MM.1S (cell line): Measurements from ENCODE around the gene GATA2.

Experiments
- DNase-seq: peaks from one replicate; pipeline ENCODE4 v3.0.0-alpha.2; 2015
- H2AFZ ChIP-seq: fragments of 300-600 bp; sonication (generic); 2 replicates; pipeline ENCODE4 v1.6.0; 2016; ENCODE audit warnings: antibody characterized with exemption, low read length
- H3F3A ChIP-seq: fragments of 300-600 bp; sonication (generic); 2 replicates; pipeline ENCODE4 v1.6.1; 2016; ENCODE audit warnings: mild to moderate bottlenecking, antibody characterized with exemption, low read length, moderate library complexity, mixed read lengths; ENCODE audit not compliant: insufficient read depth
- H3K27ac ChIP-seq: fragments of 300-600 bp; sonication (generic); 2 replicates; pipeline ENCODE4 v1.5.1; 2016; ENCODE audit warnings: mild to moderate bottlenecking, low read length
- H3K27me3 ChIP-seq: fragments of 300-600 bp; sonication (generic); replicated peaks from 2 replicates; pipeline ENCODE4 v1.6.0; 2016; ENCODE audit warnings: low read length; ENCODE audit not compliant: insufficient read depth
- H3K36me3 ChIP-seq: fragments of 300-600 bp; sonication (generic); replicated peaks from 2 replicates; pipeline ENCODE4 v1.6.1; 2016; ENCODE audit warnings: mild to moderate bottlenecking, low read length, mixed read lengths; ENCODE audit not compliant: insufficient read depth
- H3K4me1 ChIP-seq: fragments of 300-600 bp; sonication (generic); 2 replicates; pipeline ENCODE4 v1.6.1; 2016; ENCODE audit warnings: low read length, mixed read lengths
- H3K4me2 ChIP-seq: fragments of 300-600 bp; sonication (generic); 2 replicates; pipeline ENCODE4 v1.6.0; 2016; ENCODE audit warnings: low read depth, low read length
- H3K4me3 ChIP-seq: fragments of 300-600 bp; sonication (generic); 2 replicates; pipeline ENCODE4 v1.5.1; 2016; ENCODE audit warnings: low read length, mixed read lengths
- H3K79me2 ChIP-seq: fragments of 300-600 bp; sonication (generic); 2 replicates; pipeline ENCODE4 v1.6.1; 2016; ENCODE audit warnings: mixed run types, low read length, mixed read lengths
- H3K9ac ChIP-seq: fragments of 300-600 bp; sonication (generic); 2 replicates; pipeline ENCODE4 v1.6.1; 2016; ENCODE audit warnings: low read length, mixed read lengths
- H3K9me2 ChIP-seq: fragments of 300-600 bp; sonication (generic); replicated peaks from 2 replicates; pipeline ENCODE4 v1.6.1; 2016; ENCODE audit warnings: mild to moderate bottlenecking, low read length, mixed read lengths; ENCODE audit not compliant: insufficient read depth
- H3K9me3 ChIP-seq: fragments of 300-600 bp; sonication (generic); replicated peaks from 2 replicates; pipeline ENCODE4 v1.6.1; 2016; ENCODE audit warnings: mild to moderate bottlenecking, low read length, mixed read lengths; ENCODE audit not compliant: insufficient read depth
- H4K20me1 ChIP-seq: fragments of 300-600 bp; sonication (generic); 2 replicates; pipeline ENCODE4 v1.6.1; 2016; ENCODE audit warnings: mild to moderate bottlenecking, low read length, moderate library complexity, mixed read lengths; ENCODE audit not compliant: insufficient read depth
- EZH2 ChIP-seq: fragments of 300-600 bp; sonication (generic); optimal IDR thresholded peaks from 2 replicates; pipeline ENCODE3; 2017; ENCODE audit warnings: low read depth, mild to moderate bottlenecking, antibody characterized with exemption, low read length, mixed read lengths
- EZH2phosphoT487 ChIP-seq: fragments of 300-600 bp; sonication (generic); IDR thresholded peaks from 2 replicates; pipeline ENCODE4 v1.6.1; 2018; ENCODE audit warnings: antibody characterized with exemption, low read length
- TF ChIP-seq, protein P1 (sequence below): fragments of 300-600 bp; sonication (generic); IDR thresholded peaks from 2 replicates; pipeline ENCODE4 v1.5.1; 2016; ENCODE audit warnings: antibody characterized with exemption, low read length, mixed read lengths

The GATA2 gene

DNA sequence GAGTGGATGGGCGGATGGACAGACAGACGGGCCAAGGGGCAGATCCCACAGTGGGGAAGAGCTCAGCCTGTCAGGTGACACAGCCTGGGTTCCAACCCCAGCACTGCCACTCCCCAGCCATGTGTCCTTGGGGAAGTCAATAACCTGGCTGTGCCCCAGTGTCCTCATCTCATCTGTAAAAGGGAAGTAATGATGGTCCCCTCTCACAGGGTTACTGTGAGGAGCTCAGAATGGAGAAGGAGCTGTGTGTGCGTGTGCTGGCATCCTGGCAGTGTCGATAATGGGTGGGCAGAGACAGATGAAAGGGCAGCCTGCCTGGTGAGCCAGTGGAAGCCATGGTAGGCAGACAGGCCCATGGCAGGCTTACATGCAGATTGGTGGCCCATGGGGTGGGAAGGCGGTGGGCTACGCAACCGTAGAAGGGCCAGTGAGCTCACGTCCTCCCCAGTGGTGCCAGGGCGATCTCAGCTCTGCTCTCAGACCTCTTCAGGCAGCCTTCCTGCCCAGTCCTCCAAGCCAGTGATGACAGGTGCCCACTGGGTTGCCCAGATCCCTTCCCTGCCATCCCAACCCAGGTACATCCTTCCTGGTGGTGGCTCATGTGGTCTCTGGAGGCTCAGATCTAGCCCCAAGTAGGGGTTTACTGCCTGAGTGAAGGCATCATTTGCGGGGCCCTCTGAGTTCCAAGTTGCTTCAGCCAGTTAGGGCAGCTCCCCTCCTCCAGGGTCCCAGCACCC lies 24.0 kb downstream of the GATA2 start:
- no peaks in the 10 kb centered on the region for H3F3A ChIP-seq
- no peaks in the 10 kb centered on the region for H3K36me3 ChIP-seq
- H3K9ac ChIP-seq, result no peak overlapping the region
- H3K79me2 ChIP-seq, result no peaks in the 10 kb centered on the region
- H3K4me3 ChIP-seq, result no peak overlapping the region
- no peak overlapping the region for H2AFZ ChIP-seq
- no peak for TF ChIP-seq EZH2phosphoT487
- no peak for TF ChIP-seq EZH2
- TF ChIP-seq, protein P1, sequence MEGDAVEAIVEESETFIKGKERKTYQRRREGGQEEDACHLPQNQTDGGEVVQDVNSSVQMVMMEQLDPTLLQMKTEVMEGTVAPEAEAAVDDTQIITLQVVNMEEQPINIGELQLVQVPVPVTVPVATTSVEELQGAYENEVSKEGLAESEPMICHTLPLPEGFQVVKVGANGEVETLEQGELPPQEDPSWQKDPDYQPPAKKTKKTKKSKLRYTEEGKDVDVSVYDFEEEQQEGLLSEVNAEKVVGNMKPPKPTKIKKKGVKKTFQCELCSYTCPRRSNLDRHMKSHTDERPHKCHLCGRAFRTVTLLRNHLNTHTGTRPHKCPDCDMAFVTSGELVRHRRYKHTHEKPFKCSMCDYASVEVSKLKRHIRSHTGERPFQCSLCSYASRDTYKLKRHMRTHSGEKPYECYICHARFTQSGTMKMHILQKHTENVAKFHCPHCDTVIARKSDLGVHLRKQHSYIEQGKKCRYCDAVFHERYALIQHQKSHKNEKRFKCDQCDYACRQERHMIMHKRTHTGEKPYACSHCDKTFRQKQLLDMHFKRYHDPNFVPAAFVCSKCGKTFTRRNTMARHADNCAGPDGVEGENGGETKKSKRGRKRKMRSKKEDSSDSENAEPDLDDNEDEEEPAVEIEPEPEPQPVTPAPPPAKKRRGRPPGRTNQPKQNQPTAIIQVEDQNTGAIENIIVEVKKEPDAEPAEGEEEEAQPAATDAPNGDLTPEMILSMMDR, result no peak
- no peaks in the 10 kb centered on the region for H3K4me1 ChIP-seq
- H3K27ac ChIP-seq, result no peak overlapping the region
- no peaks in the 10 kb centered on the region for H3K9me3 ChIP-seq
- no peak overlapping the region for H3K4me2 ChIP-seq
- H3K9me2 ChIP-seq, result no peaks in the 10 kb centered on the region
- DNase-seq, result no peak
- H4K20me1 ChIP-seq, result no peaks in the 10 kb centered on the region
- H3K27me3 ChIP-seq, result peaks cover 94% of the 10 kb centered on the region

DNA sequence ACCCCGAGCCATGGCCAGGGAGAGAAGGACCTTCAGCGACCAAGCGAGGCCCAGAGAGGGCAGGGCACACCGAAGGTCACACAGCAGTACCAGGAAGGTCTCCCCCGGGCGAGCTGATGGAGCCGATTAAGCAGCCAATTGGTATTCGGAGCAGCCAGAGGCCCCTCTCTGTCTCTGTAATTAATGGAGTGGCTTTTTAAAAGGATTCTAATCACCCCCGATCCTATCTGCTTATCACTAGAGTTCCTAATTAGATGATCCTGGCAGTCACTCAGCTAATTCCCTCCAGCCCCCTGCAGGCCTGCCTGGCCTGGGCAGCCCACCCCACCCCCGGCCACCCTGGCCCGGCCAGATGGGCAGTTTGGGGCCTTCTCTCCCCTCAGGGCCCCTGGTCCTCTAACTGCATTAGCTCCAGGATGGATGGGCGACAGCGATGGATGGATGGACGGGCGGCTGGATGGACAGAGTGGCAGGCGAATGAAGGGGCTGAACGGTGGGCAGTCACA lies 24.7 kb downstream of the GATA2 start:
- no peak overlapping the region for H3K4me3 ChIP-seq

DNA sequence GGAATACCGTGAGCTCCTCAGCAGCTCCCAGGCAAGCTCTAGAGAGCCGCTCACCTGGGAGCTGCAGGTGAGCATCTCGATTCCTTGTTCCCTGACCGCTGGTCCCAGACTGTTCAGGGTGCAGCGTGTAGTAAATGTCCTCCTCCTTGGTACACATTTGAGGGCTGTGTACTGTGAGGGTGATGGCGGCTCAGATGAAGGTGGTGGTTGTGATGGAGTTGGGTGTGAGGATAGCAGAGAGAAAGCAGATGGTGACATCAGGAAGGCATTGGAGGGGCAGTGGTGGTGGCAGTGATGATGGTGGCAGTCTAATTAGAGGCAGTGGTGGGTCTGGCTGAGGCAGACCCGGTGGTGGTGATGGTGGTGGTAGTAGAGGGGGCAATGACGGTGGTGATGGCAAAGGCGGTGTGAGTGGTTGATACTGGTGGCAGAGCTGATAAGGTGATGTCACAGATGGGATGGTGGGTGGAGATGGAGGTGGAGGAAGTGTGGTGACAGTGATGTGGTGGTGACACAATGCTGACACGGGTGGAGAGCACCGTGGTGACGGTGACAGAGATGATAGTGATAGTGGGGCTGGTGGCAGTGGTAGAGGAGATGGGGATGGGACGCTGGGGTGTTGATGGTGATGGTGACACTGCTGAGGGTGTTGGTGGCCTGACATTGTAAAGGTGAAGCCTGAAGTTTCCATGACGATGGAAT lies 26.0 kb downstream of the GATA2 start, which contains the start of gene DNAJB8:
TSS of gene DNAJB8 (minus strand) at position 51 of the 702 bp plus-strand sequence. CDS start 3,645 bp downstream, outside the sequence.
- H3K27ac ChIP-seq, result no peak within 1 kb of the TSS
- no peaks in the 10 kb centered on the region for H3K79me2 ChIP-seq
- no peaks in the 10 kb centered on the region for H4K20me1 ChIP-seq
- TF ChIP-seq, protein P1, result no peak
- TF ChIP-seq EZH2, result no peak
- no peak within 1 kb of the TSS for H3K4me3 ChIP-seq
- H3K9me2 ChIP-seq, result no peaks in the 10 kb centered on the region
- DNase-seq, result no peak
- H3K27me3 ChIP-seq, result peaks cover 94% of the 10 kb centered on the region
- no peak within 1 kb of the TSS for H2AFZ ChIP-seq
- no peak within 1 kb of the TSS for H3K9ac ChIP-seq
- H3K36me3 ChIP-seq, result no peaks in the 10 kb centered on the region
- no peaks in the 10 kb centered on the region for H3K9me3 ChIP-seq
- no peak within 1 kb of the TSS for H3K4me2 ChIP-seq
- H3F3A ChIP-seq, result no peaks in the 10 kb centered on the region
- H3K4me1 ChIP-seq, result no peaks in the 10 kb centered on the region

More for the DNA sequence above, 24.7 kb downstream of the GATA2 start:
- no peaks in the 10 kb centered on the region for H3K4me1 ChIP-seq
- H3K27ac ChIP-seq, result no peak overlapping the region
- no peaks in the 10 kb centered on the region for H3K9me3 ChIP-seq
- no peaks in the 10 kb centered on the region for H3F3A ChIP-seq
- no peak for TF ChIP-seq EZH2phosphoT487
- TF ChIP-seq, protein P1, result no peak
- no peaks in the 10 kb centered on the region for H4K20me1 ChIP-seq
- no peaks in the 10 kb centered on the region for H3K79me2 ChIP-seq
- no peaks in the 10 kb centered on the region for H3K36me3 ChIP-seq
- H2AFZ ChIP-seq, result no peak overlapping the region
- DNase-seq, result no peak
- no peak overlapping the region for H3K4me2 ChIP-seq
- no peaks in the 10 kb centered on the region for H3K9me2 ChIP-seq
- no peak overlapping the region for H3K9ac ChIP-seq
- H3K27me3 ChIP-seq, result peaks cover 94% of the 10 kb centered on the region
